Inferior parietal cortex (tissue), 1 donor: Measurements from ENCODE around the gene DHRS12.

Experiments used
- DNase-seq: peaks from one replicate; pipeline ENCODE4 v3.0.0-alpha.2; 2016; ENCODE audit errors: extremely low spot score

The DHRS12 gene

DNA sequence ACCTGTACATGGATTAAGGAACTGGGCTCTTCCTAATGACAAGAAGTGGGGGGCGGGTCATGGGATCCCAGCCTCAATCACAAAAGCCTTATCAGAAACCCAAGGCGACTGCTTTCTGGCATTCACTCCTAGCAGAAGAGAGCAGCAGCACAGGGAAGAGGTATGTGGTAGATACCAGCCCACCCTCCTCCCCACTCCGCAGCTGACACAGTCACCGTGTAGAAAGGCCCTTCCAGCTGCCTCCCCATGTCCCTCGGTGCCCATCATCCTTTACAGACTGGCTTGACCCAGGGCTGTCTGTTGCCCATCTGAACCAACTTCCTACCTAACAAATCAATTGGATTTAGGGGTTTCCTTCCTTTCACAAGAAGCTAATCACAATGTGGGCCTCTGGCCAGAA is 3.1 kb upstream of the DHRS12 start:
- no peak for DNase-seq

DNA sequence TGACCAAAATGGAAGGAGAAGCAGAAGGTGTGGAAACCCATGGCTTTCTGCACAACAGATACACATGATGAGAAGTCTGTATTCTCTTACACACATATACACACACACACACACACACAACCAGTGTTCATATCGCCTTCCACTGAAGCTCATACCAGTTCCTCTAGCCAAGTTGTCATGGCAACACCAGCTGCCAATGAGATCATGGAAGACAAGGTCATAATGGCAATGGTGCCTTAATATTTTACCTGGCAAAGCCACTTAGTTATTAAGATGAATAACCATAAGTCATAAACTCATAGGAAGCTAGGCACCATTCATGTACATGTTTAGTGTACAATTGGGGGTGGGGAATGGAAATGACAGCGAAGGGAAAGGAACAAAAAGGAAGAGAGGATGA is 2.6 kb upstream of the DHRS12 start:
- no peak for DNase-seq

DNA sequence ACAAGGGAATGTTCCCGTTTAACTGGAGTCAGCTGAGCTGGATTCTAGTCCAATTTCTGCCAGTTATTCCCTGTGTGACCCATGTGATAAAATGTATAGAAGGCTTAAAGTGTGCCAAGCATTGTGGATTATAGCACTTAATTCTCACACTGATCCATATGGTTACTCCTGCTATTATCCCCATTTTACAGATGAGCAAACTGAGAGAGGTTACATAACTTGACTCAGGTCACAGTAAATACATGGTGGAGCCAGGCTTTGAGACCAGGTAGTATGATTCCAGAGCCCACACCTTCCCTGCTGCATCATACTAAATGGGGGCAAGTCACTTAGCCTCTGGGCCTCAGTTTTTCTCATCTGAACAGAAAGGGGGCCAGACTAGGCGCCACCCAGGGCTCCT is 2.0 kb upstream of the DHRS12 start:
- no peak for DNase-seq

DNA sequence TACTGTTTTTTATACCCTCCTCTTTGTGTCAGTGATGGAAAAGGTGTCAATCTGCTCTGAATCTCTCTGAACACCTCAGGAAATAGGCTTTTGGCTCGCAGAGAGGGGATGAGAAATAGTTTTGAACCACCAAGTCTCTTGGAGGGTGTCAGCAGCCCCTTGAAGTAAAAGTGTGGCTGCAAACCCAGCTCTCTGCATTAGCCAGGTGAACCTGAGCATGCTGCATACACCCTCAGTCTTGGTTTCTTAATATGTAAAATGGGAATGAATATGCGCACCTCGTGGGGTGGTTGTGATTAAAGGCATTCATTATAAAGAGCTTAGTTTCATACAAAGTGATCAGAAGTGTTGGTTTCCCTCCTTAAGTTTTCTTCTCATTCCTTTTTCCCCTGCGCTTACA is 1.4 kb upstream of the DHRS12 start:
- DNase-seq: no peak

DNA sequence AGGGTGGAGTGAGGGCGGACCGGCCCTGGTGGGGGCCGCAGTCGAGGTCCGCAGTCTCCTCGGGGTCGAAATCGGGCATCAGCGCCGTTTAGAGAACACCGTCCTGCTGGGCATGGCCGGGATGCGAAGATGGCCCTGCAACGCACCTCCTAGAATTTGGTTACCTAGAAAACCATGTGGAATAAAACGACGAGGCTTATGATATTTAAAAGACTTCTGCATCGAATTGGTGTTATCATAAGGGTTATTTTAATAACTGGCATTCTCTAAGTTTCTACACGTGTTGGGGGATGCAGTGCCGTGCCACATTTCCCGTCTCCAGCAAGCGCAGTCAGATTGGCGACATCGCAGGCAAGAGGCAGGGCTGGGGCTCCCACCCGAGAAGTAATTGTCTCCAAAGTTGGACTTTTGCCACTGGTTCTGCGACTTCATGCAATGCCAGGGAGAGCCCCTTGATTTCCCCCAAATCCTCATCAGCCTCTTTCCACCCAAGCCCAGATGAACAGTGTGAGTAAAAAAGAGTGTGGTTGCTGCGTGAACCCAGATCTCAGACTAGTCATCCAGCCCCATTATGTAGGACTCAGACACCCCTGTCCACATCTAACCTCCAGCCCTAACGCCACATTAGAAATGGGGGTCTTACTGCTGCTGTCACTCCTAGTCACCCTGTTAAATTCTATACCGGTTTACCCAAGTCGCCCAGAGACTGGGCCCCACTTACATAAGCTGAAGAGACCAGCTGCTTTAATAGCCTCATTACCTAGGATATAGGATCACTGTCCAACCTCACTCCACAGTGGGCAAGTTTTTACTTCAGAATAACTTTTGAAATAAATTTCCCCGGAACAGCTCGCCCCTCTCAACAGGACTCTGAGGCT is 571 bp upstream of the DHRS12 start:
- DNase-seq: peak; percentile 61

DNA sequence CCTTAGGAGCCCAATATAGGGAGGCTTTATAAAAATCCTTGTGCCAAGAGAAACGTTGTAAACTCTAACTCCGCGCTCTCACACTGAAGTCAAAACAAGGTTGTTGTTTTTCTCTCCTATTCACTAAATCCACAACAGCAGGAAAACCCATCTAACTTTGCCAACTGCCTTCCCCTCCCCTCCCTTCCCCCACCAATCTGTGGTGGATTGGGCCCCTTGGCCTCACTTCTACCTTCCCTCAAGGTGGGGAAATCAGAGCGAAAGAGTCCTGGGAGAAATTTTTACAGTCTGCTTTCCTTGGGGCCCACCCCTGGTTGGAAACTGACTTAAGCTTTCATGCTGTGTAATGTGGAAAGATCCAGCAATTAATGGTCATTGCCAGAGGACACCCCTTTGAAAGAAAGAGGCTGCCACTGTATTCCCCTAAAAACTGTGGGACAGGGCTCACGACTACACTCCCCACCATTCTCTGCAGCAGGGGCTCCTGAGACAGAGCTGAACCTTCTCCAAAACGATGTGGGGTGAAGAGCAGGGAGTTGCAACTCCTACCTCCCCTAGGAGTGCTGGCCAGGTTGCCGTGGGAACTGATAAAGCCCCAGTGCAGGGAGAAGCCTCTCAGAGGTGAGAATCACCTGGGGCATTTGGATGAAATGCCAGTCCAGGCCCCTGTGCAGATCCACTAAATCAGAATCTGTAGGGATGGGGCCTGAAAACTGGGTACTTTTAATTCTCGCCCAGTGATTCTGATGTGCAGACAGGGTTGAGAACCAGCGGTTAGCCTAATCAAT is 1.1 kb downstream of the DHRS12 start:
- DNase-seq: no peak

DNA sequence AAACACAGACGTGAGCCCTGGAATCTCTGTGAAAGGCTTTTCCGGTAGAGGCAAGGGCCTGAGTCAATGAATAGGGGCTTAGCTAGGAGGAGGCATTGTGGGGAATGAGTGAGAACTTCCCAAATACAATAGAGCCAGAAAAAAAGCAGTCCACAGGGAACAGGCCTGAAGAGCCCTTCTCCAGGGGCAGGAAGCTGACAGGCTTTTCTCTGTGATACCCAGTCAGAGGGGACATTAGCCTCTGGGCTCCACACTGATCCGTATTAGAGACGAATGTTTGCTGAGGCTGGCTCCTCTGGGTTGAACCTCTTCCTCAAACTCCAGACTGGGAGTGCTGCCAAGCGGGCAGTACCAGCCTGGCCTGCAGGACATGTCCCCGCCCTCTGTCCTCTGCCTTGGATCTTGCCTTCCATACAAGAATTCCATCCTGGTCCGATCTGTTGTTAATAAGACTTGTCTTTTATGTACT is 2.3 kb downstream of the DHRS12 start:
- peak; percentile 66 for DNase-seq

DNA sequence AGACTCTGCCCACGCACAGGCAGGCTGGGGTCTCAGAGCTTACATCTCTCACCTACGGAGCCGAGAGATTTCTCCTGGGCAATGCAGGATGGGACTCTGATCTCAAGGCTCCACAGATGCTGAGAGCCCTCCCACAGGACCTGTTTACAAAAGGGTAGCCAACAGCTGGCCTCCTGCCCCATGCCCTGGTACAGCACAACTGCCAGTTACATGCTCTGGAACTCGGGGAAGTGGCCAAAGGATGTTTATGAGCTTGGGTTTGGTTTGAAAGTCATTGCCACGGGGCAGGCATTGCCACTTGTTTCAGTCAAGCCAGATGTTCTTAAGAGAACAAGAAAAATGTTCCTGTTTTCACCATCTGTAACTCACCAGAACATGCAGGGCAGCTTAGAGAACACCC is 3.5 kb downstream of the DHRS12 start:
- no peak for DNase-seq

DNA sequence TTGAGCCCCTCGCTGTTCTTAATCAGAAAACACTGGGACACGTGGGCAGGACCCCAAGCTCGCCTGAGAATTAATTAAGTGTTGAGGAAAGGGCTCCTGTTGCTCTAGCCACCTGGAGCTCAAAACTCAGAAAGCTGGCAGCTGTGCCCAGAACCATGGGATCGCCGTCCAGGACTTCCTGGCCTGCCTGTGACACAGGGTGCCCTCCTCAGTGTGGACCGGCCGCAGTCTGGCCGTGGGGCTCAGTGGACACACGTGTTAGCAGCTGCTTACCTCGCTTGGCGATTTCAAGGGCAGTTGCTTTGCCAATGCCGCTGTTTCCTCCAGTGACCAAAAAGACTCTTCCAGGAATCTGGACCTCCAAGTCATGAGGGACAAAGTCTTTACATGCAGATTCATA is 4.7 kb downstream of the DHRS12 start:
- no peak for DNase-seq

DNA sequence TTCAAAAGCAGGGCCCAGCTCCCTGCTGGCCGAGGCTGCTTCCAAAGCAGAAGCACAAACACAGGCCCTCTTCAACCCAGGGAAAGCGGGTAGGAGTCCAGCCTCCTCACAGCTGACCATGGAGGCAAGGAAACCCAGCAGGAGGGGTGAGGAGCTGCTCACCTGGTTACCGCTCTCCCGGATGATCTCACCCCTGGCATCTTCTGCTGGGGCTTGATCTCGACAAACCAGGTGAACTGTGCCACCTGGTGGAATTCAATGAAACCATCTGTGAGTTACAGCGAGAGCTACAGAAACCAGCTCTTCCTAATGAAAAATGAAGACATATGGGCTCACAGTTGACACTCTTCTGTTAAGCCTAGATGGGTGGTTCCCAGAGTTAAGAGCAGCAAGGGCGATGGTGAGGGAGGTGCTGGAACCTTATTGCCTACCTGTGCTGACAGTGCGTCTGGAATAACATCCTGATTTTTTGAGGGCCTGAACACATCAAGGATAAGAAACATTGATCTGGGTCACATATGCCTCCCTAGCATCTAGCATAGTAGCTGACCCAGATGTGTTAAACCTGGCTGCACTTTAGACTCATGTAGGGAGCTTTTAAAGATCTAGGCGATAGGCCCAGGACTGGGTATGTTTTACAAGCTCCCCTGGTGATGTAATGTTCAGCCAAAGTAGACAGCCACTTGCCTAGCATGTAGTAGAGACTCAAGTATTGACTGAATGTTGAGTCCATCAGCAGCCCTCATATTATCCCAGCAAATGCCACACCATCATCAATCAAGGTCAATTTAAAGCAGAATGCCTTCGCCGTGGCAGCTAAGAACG is 6.1 kb downstream of the DHRS12 start:
- peak; percentile 63 for DNase-seq

DNA sequence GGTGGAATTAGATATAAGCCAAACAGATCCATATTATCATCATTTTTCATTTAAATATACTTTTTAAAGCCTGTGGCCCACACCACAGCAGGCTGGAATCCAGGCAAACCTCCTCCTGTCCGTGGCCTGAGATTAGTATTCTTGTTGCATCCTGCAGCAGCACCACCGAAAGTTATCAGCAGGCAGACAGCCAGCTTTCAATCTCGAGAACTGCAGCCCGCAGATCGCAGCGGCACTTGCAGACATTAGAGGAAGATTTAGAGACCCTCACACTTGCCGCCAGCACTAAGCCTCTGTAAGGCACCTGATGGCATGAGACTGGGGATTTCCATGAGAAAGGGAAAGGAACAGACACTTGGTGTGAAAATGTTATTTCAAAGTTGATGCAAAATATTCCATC is 7.4 kb downstream of the DHRS12 start:
- no peak for DNase-seq

DNA sequence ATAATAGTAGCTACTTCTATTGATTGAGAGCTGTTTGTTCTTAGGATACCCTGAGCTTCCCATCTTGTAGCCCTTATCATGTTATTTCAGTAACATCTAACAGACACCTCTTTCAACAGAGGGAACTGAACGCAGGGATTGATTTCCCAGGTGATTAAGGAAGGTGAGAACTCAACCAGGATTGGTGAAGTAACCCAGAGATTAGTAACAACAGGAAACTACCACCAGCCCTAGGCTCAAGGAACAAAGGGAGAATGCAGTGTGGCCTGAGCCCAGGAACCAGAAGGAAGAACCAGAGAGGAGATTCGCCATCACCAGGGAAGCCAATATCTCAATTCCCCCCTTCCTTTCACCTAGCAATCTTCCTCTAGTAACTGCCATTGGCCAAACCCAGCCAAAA is 8.5 kb downstream of the DHRS12 start:
- no peak for DNase-seq

DNA sequence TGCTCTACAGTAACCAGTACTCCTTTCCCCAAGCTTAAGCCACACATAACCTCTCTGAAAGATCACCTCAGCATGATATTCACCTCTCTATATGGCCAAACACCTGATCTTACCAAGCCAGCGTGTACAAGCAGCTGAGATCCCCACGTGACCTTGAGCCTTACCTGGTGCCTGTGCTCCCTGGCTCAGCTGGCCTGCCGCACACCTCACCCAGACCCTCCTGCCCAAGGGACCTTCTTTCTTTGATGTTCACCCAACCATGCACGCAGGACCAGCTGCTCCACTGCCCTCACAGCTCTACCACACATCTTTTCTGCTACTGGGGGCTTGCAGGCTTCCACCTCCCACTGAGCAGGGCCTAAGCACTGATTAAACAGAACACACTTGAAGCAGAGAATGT is 9.0 kb downstream of the DHRS12 start:
- DNase-seq: no peak

DNA sequence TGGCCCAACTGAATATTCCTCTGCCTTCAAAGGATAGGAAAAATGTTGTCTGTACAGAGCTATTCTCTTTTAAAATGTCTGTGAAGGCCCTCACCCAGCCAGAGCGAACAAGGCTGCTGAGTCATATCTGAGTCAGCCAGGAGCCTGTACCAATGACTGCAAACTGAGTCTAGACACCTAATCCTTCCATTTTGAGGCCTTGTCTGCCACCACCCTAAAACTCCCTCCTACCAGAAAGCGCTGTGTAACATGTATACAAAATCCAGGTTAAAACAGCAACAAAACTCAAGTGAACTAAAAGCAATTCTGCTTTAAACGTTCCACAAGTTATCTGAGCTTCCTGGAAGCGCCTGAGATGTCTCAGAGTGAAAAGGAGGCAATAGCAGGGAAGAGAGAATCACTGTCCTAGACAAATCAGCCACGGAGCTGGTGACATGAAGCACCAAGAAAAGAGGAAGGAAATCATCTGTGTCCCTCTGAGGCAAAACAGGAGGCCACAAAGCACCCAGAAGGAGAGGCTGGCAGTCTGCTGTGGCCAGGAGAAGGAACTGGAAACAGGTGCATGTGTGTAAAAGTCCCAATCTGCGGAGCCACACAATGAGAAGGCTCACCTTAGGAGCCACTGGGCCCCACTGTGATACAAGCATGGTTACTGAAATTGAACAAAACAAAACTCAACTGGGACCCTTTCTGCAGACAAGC is 10.2 kb downstream of the DHRS12 start:
- peak; percentile 38 for DNase-seq

DNA sequence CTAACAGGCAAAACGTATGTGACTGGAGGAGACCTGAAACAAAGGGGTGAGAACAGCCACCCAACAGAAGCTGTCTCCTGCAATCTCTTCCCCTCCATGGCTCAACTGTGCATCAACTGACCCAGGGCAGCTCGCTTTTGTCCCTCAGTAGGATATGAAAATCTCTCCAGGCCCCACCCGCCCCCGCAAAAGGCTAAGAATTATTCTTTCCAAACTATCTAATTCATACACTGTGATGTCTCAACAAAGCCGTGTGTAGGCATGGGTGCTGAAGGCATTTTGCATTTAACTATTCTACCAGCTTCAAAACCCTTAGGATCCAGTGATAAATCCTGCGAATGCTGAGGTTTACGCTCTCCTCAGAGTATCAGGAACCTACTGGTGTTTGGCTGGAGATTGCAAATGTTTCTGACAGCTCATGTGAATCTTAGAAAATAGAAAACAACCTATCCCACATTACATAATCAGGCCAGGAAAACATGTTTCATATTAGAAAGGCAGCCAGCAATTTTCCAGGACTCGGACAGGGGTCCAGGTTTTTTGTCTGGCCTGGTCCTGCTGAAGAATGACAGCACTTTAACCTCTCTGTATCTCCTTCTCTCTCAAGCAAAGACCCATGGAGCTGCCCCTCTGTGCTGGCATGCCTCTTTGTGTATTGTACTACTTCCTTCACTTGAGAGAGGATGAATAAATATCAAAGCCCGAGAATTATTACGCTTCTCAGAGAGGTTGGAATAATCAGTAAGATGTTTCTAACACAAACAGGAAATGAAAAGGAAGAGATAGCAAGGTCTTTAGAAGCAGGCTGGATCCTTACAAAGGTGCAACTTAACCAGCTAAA is 17.3 kb downstream of the DHRS12 start:
- peak; percentile 26 for DNase-seq

DNA sequence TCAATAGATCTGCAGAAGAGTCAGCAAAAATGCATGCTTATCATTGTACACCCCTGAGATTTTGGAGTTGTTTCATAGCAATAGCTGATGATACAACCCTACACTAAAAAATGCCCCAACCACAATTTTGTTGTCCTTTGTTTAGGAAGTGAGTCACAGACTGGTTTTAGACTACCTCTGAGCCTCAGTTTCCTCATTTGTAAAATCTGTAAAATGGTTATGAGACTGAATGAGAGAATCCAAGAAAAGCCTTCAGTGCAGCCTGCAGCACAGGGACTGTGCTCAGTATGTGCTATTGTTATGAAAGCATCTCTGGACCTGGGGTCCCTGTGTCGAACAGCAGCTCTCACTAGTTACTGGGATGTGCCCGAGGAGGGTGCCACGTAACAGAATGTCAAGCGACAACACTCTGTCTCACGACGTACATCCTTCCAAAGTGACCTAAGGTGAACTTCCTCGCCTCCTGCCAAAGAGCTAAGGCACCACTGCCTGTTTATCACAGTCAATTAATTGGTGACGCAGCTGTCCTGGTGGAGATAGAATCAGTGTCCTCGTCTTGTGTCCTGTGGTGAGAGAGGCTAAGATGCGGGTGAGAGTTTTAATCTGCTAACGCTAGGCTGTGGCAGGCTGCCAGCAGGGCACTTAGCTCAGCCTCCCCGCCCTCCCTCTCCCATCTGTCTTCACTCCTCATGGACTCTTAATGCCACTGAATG is 18.1 kb downstream of the DHRS12 start:
- peak; percentile 39 for DNase-seq

DNA sequence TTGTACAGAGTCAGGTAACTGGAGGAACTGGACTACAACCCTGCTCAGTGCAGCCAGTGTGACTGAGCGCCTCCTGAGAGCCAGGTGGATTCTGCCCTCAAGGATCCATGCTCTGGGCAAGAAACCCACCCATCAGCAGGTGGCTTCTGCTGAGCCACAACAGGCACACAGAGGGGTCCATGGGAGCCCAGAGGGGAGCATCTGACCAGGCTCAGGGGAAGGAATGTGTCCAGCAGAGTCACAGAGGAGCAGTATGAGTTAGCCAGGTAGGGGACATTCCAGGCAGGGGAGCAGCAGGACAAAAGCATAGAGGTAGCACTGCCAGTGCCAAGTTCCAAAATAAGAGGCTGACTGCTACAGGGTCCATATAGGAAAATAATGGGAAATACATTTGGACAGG is 19.9 kb downstream of the DHRS12 start:
- no peak for DNase-seq

DNA sequence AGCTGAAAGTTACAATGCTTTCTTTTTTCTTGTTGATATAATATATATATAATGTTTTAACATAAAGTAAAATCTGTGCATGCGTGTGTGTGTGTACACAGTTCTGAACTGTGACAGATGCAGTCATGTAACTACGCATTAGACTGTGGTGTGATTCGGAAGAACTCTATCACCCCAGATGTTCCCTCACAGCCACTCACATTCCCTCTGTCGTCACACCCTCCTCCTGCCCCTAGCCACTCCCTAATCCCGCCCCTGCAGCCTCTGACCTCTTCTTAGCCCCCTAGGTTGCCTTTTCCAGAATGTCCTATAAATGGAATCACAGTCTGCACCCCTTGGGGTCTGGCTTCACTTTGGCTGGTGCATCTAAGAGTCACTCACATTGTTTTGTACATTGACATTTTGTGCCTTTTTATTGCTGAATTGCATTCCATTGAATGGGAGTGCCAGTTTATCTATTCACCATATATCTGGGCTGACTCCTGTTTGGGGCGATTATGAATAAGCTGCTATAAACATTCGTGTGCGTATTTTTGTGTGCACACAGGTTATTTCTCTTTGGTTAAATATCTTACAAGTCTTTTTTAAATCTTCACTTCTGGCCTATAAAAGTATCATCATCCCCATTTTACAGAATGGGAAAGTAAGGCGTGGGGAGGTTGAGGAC is 20.4 kb downstream of the DHRS12 start:
- no peak for DNase-seq

DNA sequence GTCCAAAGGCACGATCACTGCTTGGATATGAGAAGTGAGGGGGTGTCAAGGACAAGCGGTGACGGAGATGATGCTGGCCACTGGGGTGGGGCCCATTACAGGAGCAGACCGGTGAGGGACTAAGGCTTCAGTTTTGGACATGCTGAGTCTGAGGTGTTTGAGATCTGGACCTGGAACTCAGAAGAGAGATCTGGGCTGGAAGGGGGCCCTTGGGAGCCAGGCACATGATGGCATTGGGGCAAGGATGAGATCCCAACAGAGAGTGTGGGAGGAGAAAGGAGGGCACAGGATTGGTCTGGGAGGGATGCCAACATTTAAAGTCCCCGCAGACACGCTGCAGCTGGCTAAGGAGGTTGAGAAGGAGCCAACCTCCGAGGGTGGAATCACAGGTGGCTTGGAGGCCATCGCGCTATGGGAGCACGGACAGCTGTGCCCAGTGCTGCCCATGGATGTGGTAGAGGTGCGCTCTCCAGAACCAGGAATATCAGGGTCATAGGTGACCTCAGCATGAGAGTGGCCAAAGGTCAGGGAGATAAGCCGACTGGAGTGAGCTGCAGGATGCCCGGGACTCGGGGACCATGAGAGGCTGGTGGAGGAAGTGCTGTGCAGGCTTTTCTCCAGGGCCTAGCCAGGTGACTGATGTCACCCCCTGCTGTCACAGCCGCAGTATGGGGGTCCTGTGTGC is 21.8 kb downstream of the DHRS12 start:
- DNase-seq: no peak
